Mesothelial cell of epicardium (in vitro differentiated cells): Measurements from ENCODE around the gene RNF224. TPM values are rescaled to one million over a fixed set of nuclear protein-coding genes. Genes with fewer than 3 reads are reported as not detected.
"Not testable (repeated sequence)": the region's sequence is repeated elsewhere in the genome, so short reads cannot be mapped to it uniquely, and the experiment has no call there.

Experiments
- DNase-seq, 2 experiments: peaks; one replicate each; pipeline ENCODE4 v3.0.0; 2021; ENCODE audit warnings: low spot score in 2 of 2; ENCODE audit not compliant: unreplicated experiment in 2 of 2
- H3K27ac Mint-ChIP-seq: 2 replicates; pipeline ENCODE4 v1.8.0; 2021; ENCODE audit warnings: mixed read lengths
- H3K27me3 Mint-ChIP-seq: 2 replicates; pipeline ENCODE4 v1.8.0; 2021; ENCODE audit warnings: low read depth, mixed read lengths
- H3K36me3 Mint-ChIP-seq: 2 replicates; pipeline ENCODE4 v1.8.0; 2021; ENCODE audit warnings: mixed read lengths
- H3K4me1 Mint-ChIP-seq: 2 replicates; pipeline ENCODE4 v1.8.0; 2021; ENCODE audit warnings: mixed read lengths
- H3K4me3 Mint-ChIP-seq: 2 replicates; pipeline ENCODE4 v1.8.0; 2021; ENCODE audit warnings: mild to moderate bottlenecking, moderate library complexity, mixed read lengths
- H3K9me3 Mint-ChIP-seq: 2 replicates; pipeline ENCODE4 v1.8.0; 2021; ENCODE audit warnings: mixed read lengths
- total RNA-seq: library from RNA; stranded (reverse); gene quantifications from 3 replicates; pipeline ENCODE4 v1.2.1, GENCODE V29; 2021
- TF ChIP-seq, protein P1 (sequence below): fragments of 200-600 bp; sonication (generic); IDR thresholded peaks from one replicate; pipeline ENCODE4 v1.5.0; 2021; ENCODE audit warnings: antibody characterized with exemption; ENCODE audit not compliant: unreplicated experiment

Gene RNF224
- total RNA-seq, 1 donor from 2014 or later: 0.16 TPM

DNA sequence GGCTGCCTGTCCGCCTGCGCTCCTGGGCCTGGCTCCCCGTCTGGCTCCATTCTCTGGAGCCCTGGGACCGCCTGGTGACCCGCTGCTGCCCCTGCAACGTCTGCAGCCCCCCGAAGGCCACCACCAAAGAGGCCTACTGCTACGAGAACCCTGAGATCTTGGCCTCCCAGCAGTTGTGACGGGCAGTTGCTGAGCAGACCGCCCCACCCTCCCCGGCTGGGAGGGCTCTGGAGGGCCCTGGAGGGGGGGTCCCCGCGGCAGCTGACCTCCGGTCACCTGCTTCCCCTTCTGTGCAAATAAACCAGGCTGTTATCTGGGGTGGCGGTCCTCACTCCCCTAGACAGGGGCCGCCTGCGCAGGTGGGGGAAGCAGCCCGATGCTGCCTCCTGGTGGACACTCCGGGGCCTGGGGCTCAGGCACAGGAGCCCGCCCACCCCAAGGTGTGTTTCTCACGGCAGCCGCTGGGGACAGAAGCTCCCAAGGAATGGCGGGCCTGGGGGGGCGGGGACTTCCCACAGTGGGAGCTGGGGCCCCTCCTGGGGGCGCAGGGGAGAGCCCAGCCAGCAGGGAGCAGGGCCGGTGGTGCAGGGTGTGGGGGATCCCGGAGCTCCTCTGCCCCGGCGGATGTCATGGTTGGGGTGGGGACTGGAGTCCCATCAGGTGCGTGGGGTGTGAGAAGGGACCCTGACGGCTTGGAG lies 9.1 kb downstream of the RNF224 start:
- Mint-ChIP-seq H3K36me3 (no peaks in the 10 kb centered on the region), H3K27me3 (no peaks in the 10 kb centered on the region), H3K4me3 (peak overlapping the region; percentile 8), H3K9me3 (no peaks in the 10 kb centered on the region), H3K4me1 (peaks cover 17% of the 10 kb centered on the region), H3K27ac (no peak overlapping the region)
- DNase-seq: peak; percentile 85 to 95
- TF ChIP-seq, protein P1, sequence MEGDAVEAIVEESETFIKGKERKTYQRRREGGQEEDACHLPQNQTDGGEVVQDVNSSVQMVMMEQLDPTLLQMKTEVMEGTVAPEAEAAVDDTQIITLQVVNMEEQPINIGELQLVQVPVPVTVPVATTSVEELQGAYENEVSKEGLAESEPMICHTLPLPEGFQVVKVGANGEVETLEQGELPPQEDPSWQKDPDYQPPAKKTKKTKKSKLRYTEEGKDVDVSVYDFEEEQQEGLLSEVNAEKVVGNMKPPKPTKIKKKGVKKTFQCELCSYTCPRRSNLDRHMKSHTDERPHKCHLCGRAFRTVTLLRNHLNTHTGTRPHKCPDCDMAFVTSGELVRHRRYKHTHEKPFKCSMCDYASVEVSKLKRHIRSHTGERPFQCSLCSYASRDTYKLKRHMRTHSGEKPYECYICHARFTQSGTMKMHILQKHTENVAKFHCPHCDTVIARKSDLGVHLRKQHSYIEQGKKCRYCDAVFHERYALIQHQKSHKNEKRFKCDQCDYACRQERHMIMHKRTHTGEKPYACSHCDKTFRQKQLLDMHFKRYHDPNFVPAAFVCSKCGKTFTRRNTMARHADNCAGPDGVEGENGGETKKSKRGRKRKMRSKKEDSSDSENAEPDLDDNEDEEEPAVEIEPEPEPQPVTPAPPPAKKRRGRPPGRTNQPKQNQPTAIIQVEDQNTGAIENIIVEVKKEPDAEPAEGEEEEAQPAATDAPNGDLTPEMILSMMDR: peak; percentile 98

DNA sequence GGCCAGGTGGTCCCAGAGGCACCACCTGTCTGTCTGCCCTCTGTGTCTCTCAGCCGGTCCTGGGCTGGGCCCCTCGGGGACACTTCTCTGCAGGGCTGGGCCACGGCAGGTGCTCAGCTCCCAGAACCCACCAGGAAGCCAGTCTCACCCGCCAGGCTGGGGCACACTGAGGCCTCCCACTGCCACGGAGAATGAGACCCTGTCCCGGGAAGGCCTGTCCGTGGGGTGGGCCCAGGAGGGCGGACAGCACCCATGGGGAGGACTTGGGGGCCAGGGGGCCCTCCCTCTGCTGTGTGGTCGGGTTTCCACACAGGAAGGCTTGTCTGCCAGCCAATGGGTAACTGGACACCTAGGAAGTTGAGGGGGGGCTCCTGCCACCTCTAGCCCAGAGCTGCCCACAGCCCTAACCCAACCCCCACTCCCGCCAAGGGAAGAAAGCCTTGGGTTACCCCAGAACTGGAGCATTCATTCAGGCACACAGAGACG lies 9.7 kb downstream of the RNF224 start:
- peaks cover 17% of the 10 kb centered on the region for H3K4me1 Mint-ChIP-seq
- H3K27ac Mint-ChIP-seq: no peak overlapping the region
- TF ChIP-seq, protein P1: no peak
- no peak for DNase-seq
- no peaks in the 10 kb centered on the region for H3K27me3 Mint-ChIP-seq
- H3K4me3 Mint-ChIP-seq: peak overlapping the region; percentile 8
- H3K9me3 Mint-ChIP-seq: no peaks in the 10 kb centered on the region
- no peaks in the 10 kb centered on the region for H3K36me3 Mint-ChIP-seq

DNA sequence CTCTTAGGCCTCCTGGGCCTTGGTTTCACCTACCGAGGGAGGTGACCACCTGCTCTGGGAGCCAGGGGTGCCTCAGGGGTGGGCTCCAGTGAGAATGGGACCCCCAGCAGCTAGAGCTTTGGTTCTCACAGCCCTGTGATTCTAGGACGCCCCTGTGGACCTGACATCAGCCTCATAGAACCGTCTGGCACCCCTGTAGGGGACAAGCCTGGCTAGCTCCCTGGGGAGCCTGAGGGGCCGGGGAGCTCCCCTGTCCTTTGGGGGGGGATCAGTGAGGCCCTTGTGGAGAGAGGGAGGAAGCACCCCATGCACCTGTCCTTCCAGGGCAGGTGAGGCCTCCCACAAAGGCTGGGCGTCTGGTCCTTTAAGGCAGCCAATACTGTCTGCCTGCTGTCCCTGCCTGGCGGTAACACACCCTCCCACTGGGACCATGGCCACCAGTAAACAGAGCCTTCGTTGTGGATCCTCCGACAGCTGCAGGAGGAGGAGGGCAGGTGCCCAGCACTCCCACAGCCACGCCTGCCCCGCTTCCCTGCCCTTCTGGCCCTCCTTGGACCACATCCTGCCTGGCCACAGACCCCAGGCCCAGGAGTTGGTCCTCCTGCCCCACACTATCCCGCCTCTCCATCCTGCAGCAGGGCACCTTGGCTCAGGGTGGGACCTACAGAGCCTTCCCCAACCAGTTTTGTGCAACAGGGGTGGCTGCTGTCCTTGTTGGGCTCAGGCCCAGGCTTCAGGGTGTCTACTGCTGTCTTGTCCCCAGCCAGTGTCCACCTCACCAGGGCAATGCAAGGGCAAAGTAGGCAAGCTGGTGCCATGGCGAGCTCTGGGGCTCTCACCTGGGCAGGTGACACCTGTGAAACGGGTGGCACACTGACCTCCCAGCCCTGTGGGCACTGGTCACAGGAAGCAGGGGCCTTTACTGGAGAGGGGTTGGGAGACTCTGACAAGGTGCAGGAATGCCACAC lies 10.7 kb downstream of the RNF224 start:
- TF ChIP-seq, protein P1: no peak
- peaks cover 8% of the 10 kb centered on the region for H3K36me3 Mint-ChIP-seq
- H3K9me3 Mint-ChIP-seq: no peaks in the 10 kb centered on the region
- H3K4me3 Mint-ChIP-seq: no peak overlapping the region
- DNase-seq: no peak
- peaks cover 27% of the 10 kb centered on the region for H3K4me1 Mint-ChIP-seq
- H3K27me3 Mint-ChIP-seq: no peaks in the 10 kb centered on the region
- no peak overlapping the region for H3K27ac Mint-ChIP-seq

DNA sequence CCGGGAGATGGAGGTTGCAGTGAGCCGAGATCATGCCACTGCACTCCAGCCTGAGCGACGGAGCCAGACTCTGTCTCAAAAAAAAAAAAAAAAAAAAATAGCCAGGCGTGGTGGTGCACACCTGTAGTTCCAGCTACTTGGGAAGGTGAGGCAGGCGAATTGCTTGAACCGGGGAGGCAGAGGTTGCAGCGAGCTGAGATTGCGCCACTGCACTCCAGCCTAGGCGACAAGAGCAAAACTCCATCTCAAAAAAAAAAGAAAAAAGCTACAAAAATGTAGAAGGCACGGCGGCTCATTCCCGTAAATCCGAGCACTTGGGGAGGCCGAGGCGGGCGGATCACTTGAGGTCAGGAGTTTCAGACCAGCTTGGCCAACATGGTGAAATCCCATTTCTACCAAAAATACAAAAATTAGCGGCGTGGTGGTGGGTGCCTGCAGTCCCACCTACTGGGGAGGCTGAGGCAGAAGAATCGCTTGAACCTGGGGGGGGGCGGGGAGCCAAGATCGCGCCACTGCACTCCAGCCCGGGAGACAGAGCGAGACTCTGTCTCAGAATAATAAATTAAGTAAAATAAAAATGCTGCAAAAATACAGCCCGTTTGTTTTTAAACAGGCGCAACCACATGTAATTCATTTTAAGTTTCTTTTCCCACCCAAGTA lies 12.4 kb downstream of the RNF224 start:
- H3K4me1 Mint-ChIP-seq: peaks cover 27% of the 10 kb centered on the region
- peak overlapping the region; percentile 84 for H3K27ac Mint-ChIP-seq
- not testable (repeated sequence) for DNase-seq, H3K27me3 Mint-ChIP-seq, H3K9me3 Mint-ChIP-seq
- H3K4me3 Mint-ChIP-seq: peak overlapping the region; percentile 65
- H3K36me3 Mint-ChIP-seq: peaks cover 12% of the 10 kb centered on the region

DNA sequence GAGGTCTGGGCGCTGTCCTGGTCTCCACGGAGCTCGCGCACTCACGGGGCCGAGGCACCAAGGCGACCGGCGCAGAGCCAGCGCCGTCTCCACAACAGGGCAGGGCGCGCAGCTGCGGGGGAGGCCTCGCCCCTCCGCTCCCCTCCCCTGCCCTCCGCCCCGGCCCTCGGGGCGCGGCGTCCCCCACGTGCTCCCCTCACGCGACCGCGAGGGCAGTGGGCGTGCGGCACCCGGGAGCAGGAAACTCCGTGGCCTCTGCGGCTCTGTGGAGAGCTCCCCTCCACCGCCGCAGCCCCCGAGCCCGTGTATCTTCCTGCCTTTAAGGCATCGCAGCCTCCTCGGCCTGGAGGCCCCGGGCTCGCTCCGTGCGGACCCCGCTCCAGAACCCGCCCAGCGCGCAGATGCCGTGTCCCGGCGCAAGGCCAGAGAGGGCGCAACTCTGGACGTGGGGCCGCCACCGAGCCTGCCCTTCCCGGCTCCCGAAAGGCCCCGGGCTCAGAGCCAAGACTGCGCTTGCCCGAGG lies 13.1 kb downstream of the RNF224 start:
- H3K27ac Mint-ChIP-seq: peak overlapping the region; percentile 84
- peak; percentile 50 to 72 for DNase-seq
- TF ChIP-seq, protein P1: no peak

More for the DNA sequence above, 13.1 kb downstream of the RNF224 start:
- Mint-ChIP-seq H3K4me3 (peak overlapping the region; percentile 65), H3K36me3 (peaks cover 12% of the 10 kb centered on the region), H3K4me1 (peaks cover 26% of the 10 kb centered on the region), H3K27me3 (no peaks in the 10 kb centered on the region), H3K9me3 (no peaks in the 10 kb centered on the region)
